GM23338 (cell line): ENCODE data around the gene PERP. TPM values are rescaled to one million over a fixed set of nuclear protein-coding genes. Genes with fewer than 3 reads are reported as not detected.
A peak's percentile ranks its signal among the peaks of the same experiment; 100 is the strongest.

Experiments used
- ATAC-seq: fragments of 200-7000 bp; cut with Tn5 transposase; 3 replicates; pipeline ENCODE4 v1.9.1; 2020
- DNase-seq: peaks from one replicate; pipeline ENCODE4 v3.0.0-alpha.2; 2015; ENCODE audit warnings: low spot score
- H2AFZ ChIP-seq: fragments of 200-600 bp; sonication (generic); 2 replicates; pipeline ENCODE4 v1.8.0; 2016; ENCODE audit warnings: antibody characterized with exemption, mild to moderate bottlenecking, moderate library complexity
- H3F3A ChIP-seq: fragments of 200-600 bp; sonication (generic); replicated peaks from 2 replicates; pipeline ENCODE4 v1.8.0; 2017; ENCODE audit warnings: antibody characterized with exemption, mixed run types, low read depth
- H3K27ac ChIP-seq: fragments of 200-600 bp; sonication (generic); 2 replicates; pipeline ENCODE4 v1.6.1; 2016; ENCODE audit warnings: low read depth
- H3K27me3 ChIP-seq: fragments of 200-600 bp; sonication (generic); 2 replicates; pipeline ENCODE4 v1.8.0; 2016; ENCODE audit warnings: mild to moderate bottlenecking, mixed run types, moderate library complexity; ENCODE audit not compliant: insufficient read depth
- H3K36me3 ChIP-seq: fragments of 200-600 bp; sonication (generic); 2 replicates; pipeline ENCODE4 v1.8.0; 2016; ENCODE audit warnings: mild to moderate bottlenecking; ENCODE audit not compliant: insufficient read depth
- H3K4me1 ChIP-seq: fragments of 200-600 bp; sonication (generic); 2 replicates; pipeline ENCODE4 v1.8.0; 2016; ENCODE audit warnings: mild to moderate bottlenecking, moderate library complexity; ENCODE audit not compliant: insufficient read depth
- H3K4me2 ChIP-seq: fragments of 200-600 bp; sonication (generic); 2 replicates; pipeline ENCODE4 v1.7.1; 2017; ENCODE audit warnings: mixed run types
- H3K4me3 ChIP-seq: fragments of 200-600 bp; sonication (generic); 2 replicates; pipeline ENCODE4 v1.6.1; 2016; ENCODE audit warnings: mixed run types
- H3K79me2 ChIP-seq: fragments of 200-600 bp; sonication (generic); replicated peaks from 2 replicates; pipeline ENCODE4 v1.8.0; 2017; ENCODE audit warnings: mild to moderate bottlenecking; ENCODE audit not compliant: insufficient read depth
- H3K9me2 ChIP-seq: fragments of 200-600 bp; sonication (generic); 2 replicates; pipeline ENCODE4 v1.8.0; 2017; ENCODE audit not compliant: insufficient read depth
- H4K20me1 ChIP-seq: fragments of 200-600 bp; sonication (generic); replicated peaks from 2 replicates; pipeline ENCODE4 v1.8.0; 2017; ENCODE audit warnings: mild to moderate bottlenecking; ENCODE audit not compliant: insufficient read depth
- H3K27ac Mint-ChIP-seq: 2 replicates; pipeline ENCODE4 v1.8.0; 2020; ENCODE audit warnings: inconsistent platforms, mild to moderate bottlenecking, moderate library complexity, mixed read lengths
- H3K27me3 Mint-ChIP-seq: 3 replicates; pipeline ENCODE4 v1.8.0; 2022; ENCODE audit warnings: low read depth, mild to moderate bottlenecking, moderate library complexity, mixed read lengths, inconsistent platforms; ENCODE audit not compliant: insufficient read depth, poor library complexity
- H3K36me3 Mint-ChIP-seq: 3 replicates; pipeline ENCODE4 v1.8.0; 2021; ENCODE audit warnings: low read depth, mild to moderate bottlenecking, inconsistent platforms, moderate library complexity, mixed read lengths
- H3K4me1 Mint-ChIP-seq: 3 replicates; pipeline ENCODE4 v1.8.0; 2020; ENCODE audit warnings: mild to moderate bottlenecking, inconsistent platforms, mixed read lengths
- H3K4me3 Mint-ChIP-seq: 3 replicates; pipeline ENCODE4 v1.8.0; 2021; ENCODE audit warnings: moderate library complexity, mild to moderate bottlenecking, inconsistent platforms, mixed read lengths
- H3K9me3 Mint-ChIP-seq: 3 replicates; pipeline ENCODE4 v1.8.0; 2020; ENCODE audit warnings: moderate library complexity, mild to moderate bottlenecking, inconsistent platforms, mixed read lengths
- CREB1 ChIP-seq: fragments of 250-450 bp; sonication (Bioruptor Pico); IDR thresholded peaks from 2 replicates; pipeline ENCODE4 v1.5.0; 2020; ENCODE audit warnings: low read depth, mild to moderate bottlenecking, moderate library complexity
- EZH2phosphoT487 ChIP-seq: fragments of 200-600 bp; sonication (generic); IDR thresholded peaks from one replicate; pipeline ENCODE4 v1.8.1; 2018; ENCODE audit warnings: antibody characterized with exemption; ENCODE audit not compliant: unreplicated experiment
- JUNB ChIP-seq: IDR thresholded peaks from one replicate; pipeline ENCODE4 v1.6.1; 2016; ENCODE audit warnings: antibody characterized with exemption; ENCODE audit not compliant: unreplicated experiment
- NANOG ChIP-seq: IDR thresholded peaks from 2 replicates; pipeline ENCODE4 v1.6.1; 2016; ENCODE audit warnings: antibody characterized with exemption, borderline replicate concordance
- POLR2AphosphoS5 ChIP-seq: IDR thresholded peaks from 2 replicates; pipeline ENCODE4 v1.6.1; 2016; ENCODE audit warnings: antibody characterized with exemption, low read depth
- STAT1 ChIP-seq: IDR thresholded peaks from one replicate; pipeline ENCODE4 v1.6.1; 2016; ENCODE audit warnings: antibody characterized with exemption; ENCODE audit not compliant: unreplicated experiment
- ZNF114 ChIP-seq: fragments of 250-450 bp; sonication (Bioruptor Pico); IDR thresholded peaks from 2 replicates; pipeline ENCODE4 v1.5.0; 2020; ENCODE audit warnings: mild to moderate bottlenecking, moderate library complexity
- ZNF331 ChIP-seq: fragments of 250-450 bp; sonication (Bioruptor Pico); IDR thresholded peaks from 2 replicates; pipeline ENCODE4 v1.5.0; 2020; ENCODE audit warnings: low read depth, mild to moderate bottlenecking, moderate library complexity
- polyA plus RNA-seq: library from polyadenylated mRNA; unstranded; fragments of >200 nt; fragmentation: Nextera tagmentation; extraction: Ambion mirVana; gene quantifications from 2 replicates; pipeline ENCODE4 v1.2.1, GENCODE V29; 2016
- total RNA-seq: library from RNA; depleted of rRNA; stranded (reverse); fragments of >200 nt; shearing (Covaris generic); gene quantifications from 2 replicates; pipeline ENCODE4 v1.2.3, GENCODE V29; 2014
- TF ChIP-seq, protein P1 (sequence below): IDR thresholded peaks from one replicate; pipeline ENCODE4 v1.6.1; 2018; ENCODE audit warnings: antibody characterized with exemption; ENCODE audit not compliant: unreplicated experiment
- TF ChIP-seq, protein P2 (sequence below), 2 experiments: fragments of 200-600 bp in 1 of 2; sonication (generic) in 1 of 2; conservative IDR thresholded peaks; 2 replicates each; pipeline versions ENCODE4 v1.5.1 to v1.6.1; 2016 to 2017; ENCODE audit warnings: antibody characterized with exemption in 2 of 2, low read depth in 2 of 2, mild to moderate bottlenecking in 2 of 2, moderate library complexity in 1 of 2
- TF ChIP-seq, protein P3 (sequence below): IDR thresholded peaks from 2 replicates; pipeline ENCODE4 v1.6.1; 2016; ENCODE audit warnings: antibody characterized with exemption

The PERP gene
- total and polyA plus RNA-seq, 2 experiments from 2014 or later = 23.7 to 28.4 TPM

DNA sequence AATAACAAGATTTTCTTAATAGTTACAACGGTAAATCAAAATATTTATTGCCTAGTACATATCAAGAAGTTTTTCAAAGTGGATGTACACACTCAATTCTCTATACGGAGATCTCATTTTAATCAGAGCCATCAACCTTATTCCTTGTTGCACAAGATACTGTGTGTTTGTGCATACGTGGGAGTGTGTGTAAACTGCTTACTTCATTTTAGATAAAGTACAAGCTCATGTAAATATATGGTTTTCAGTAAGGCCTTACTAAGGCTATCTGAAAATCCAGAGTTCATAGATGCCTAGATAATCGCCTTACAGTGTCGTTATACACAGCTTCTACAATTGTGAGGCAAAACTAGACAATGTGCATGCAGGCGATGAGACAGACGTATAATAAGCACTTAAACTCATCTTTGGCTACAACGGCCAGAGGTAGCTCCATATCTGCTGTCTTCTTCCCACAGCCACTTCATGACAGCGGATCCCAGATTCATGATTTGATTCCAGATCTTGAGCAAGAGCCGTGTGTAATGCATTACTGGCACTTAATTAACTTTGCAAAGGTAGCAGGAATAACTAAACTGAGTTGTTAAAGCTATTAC lies 2.5 kb downstream of the PERP start:
- no peaks in the 10 kb centered on the region for H3K9me2 ChIP-seq
- TF ChIP-seq EZH2phosphoT487 (no peak), STAT1 (no peak), NANOG (no peak), POLR2AphosphoS5 (no peak), JUNB (no peak), CREB1 (CRISPR knock-in tag) (no peak), ZNF331 (CRISPR knock-in tag) (no peak), ZNF114 (CRISPR knock-in tag) (no peak)
- TF ChIP-seq, protein P1, sequence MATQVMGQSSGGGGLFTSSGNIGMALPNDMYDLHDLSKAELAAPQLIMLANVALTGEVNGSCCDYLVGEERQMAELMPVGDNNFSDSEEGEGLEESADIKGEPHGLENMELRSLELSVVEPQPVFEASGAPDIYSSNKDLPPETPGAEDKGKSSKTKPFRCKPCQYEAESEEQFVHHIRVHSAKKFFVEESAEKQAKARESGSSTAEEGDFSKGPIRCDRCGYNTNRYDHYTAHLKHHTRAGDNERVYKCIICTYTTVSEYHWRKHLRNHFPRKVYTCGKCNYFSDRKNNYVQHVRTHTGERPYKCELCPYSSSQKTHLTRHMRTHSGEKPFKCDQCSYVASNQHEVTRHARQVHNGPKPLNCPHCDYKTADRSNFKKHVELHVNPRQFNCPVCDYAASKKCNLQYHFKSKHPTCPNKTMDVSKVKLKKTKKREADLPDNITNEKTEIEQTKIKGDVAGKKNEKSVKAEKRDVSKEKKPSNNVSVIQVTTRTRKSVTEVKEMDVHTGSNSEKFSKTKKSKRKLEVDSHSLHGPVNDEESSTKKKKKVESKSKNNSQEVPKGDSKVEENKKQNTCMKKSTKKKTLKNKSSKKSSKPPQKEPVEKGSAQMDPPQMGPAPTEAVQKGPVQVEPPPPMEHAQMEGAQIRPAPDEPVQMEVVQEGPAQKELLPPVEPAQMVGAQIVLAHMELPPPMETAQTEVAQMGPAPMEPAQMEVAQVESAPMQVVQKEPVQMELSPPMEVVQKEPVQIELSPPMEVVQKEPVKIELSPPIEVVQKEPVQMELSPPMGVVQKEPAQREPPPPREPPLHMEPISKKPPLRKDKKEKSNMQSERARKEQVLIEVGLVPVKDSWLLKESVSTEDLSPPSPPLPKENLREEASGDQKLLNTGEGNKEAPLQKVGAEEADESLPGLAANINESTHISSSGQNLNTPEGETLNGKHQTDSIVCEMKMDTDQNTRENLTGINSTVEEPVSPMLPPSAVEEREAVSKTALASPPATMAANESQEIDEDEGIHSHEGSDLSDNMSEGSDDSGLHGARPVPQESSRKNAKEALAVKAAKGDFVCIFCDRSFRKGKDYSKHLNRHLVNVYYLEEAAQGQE = no peak
- TF ChIP-seq, protein P2, sequence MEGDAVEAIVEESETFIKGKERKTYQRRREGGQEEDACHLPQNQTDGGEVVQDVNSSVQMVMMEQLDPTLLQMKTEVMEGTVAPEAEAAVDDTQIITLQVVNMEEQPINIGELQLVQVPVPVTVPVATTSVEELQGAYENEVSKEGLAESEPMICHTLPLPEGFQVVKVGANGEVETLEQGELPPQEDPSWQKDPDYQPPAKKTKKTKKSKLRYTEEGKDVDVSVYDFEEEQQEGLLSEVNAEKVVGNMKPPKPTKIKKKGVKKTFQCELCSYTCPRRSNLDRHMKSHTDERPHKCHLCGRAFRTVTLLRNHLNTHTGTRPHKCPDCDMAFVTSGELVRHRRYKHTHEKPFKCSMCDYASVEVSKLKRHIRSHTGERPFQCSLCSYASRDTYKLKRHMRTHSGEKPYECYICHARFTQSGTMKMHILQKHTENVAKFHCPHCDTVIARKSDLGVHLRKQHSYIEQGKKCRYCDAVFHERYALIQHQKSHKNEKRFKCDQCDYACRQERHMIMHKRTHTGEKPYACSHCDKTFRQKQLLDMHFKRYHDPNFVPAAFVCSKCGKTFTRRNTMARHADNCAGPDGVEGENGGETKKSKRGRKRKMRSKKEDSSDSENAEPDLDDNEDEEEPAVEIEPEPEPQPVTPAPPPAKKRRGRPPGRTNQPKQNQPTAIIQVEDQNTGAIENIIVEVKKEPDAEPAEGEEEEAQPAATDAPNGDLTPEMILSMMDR (conservative IDR thresholded peaks at IDR 0.05; ENCODE audit: low read depth in 2 of 2) = no peak
- TF ChIP-seq, protein P3, sequence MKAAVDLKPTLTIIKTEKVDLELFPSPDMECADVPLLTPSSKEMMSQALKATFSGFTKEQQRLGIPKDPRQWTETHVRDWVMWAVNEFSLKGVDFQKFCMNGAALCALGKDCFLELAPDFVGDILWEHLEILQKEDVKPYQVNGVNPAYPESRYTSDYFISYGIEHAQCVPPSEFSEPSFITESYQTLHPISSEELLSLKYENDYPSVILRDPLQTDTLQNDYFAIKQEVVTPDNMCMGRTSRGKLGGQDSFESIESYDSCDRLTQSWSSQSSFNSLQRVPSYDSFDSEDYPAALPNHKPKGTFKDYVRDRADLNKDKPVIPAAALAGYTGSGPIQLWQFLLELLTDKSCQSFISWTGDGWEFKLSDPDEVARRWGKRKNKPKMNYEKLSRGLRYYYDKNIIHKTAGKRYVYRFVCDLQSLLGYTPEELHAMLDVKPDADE = no peak
- Mint-ChIP-seq H3K27ac (0 out of 2 replicates have a peak overlapping the region, but pooled peaks have one; percentile 21), H3K4me1 (peaks cover 29% of the 10 kb centered on the region), H3K27me3 (peaks cover 9% of the 10 kb centered on the region), H3K9me3 (no peaks in the 10 kb centered on the region; the same call in 1 of the 3 replicates), H3K36me3 (peaks cover 12% of the 10 kb centered on the region; the same call in 2 of the 3 replicates), H3K4me3 (peak overlapping the region; percentile 90)
- no peaks in the 10 kb centered on the region for H3K36me3 ChIP-seq
- H3K79me2 ChIP-seq = peaks cover 29% of the 10 kb centered on the region
- peak overlapping the region; percentile 58; the same call in 1 of the 2 replicates for H3K4me3 ChIP-seq
- H3K27ac ChIP-seq = no peak overlapping the region
- no peak overlapping the region for H2AFZ ChIP-seq
- peaks cover 16% of the 10 kb centered on the region for H3K4me1 ChIP-seq
- no peak for ATAC-seq
- peak overlapping the region; percentile 85 for H3K4me2 ChIP-seq
- DNase-seq = no peak
- peaks cover 14% of the 10 kb centered on the region for H3K27me3 ChIP-seq
- H3F3A ChIP-seq = no peaks in the 10 kb centered on the region
- no peaks in the 10 kb centered on the region for H4K20me1 ChIP-seq
